HG02840 (cell line): ENCODE data around the gene RNF130.

Source experiments
- ATAC-seq: cut with Tn5 transposase; IDR thresholded peaks from one replicate; pipeline ENCODE4 v1.9.1; 2021; ENCODE audit warnings: mild to moderate bottlenecking, moderate library complexity, moderate number of reproducible peaks; ENCODE audit not compliant: unreplicated experiment, low FRiP score

RNF130 gene

GRCh38 chr5:180088561-180088960 lies 17.0 kb upstream of the RNF130 start:
- ATAC-seq = no peak

DNA sequence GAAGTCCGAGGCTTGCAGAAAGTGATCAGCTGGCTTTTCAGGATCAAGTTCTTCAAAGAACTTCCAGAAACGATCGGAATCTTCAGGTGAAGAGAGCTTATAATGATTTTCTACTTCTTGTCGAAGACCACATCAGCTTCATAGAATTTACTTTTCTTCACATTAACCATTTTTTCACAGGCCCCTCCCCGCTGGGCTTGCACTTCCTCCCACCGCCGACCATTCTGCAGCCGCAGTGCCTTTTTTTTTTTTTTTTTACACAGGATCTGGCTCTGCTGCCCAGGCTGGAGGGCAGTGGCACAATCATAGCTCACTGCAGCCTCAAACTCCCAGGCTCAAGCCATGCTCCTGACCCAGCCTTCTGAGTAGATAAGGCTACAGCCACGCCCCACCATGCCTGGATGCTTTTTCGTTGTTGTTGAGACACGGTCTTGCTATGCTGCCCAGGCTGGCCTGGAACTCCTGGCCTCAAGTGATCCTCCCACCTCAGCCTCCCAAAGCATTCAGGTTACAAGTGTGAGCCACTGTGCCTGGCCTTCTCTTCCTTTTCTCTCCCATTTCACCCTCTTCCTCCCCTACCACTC lies 15.3 kb upstream of the RNF130 start:
- ATAC-seq = no peak

DNA sequence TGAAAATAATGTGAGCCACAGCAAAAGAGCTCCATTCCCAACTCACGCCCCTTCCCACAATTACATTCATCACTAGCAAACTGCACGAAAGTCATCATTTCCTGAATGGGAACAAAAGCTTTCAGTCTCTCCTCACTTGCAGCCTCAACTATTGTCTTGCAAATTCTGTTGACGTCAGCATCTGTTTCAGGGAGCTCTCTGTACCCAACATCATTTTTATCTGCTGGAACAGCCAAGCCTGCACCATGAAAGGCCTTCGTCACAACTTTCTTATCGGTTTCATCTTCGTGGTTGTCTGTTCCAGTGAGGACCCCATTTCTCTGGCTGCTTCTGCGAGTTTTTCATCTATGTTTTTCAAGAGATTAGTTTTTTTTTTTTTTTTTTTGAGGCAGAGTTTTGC lies 14.3 kb upstream of the RNF130 start:
- ATAC-seq = no peak

- ATAC-seq = no peak
Measured at GRCh38 chr5:180084638-180085561, 13.3 kb upstream of the RNF130 start.

DNA sequence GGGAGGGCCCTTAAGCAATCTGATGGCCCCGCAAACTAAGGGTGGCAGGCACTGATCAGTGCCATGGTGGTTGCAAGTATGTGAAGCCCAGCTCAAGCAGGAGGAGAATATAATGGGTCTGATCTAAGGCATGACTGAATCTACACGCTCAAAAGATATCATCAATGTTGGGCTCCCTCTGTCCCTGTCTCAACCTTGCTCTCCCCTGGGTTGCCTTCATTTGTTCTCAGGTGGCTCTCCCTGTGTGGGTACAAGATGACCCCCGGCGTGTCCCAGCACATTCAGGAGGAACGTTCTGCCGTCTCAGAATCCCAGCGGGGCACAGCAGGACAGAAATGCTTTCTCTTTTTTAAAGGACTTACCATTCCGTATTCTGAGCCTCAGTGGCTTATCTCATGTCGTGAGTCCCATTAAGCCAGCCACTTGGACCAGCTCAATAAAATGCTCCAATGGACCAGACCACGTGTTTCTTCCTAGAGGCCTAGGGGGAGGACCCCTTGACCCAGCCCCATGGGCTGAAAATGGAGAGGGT lies 12.0 kb upstream of the RNF130 start:
- no peak for ATAC-seq

- no peak for ATAC-seq
Measured at GRCh38 chr5:180082633-180083420, 11.3 kb upstream of the RNF130 start.

DNA sequence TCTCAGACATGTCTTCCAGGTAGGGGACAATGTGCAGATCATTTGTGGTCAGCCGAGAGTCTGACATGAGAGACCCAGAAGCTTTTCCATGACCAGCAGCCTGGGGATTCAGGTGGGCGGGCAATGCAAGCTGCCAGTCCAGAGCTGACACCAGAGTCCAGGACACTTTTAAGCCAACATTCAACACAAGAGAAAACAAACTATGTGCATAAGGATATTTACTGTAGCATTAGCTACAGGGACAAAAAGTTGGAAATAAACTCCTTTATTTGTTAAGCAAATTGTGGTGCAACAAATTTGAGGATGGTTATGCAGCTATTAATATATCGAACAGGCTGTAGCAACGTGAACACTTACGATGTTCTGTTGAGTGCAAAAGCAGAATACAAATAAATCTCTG lies 9.9 kb upstream of the RNF130 start:
- no peak for ATAC-seq

DNA sequence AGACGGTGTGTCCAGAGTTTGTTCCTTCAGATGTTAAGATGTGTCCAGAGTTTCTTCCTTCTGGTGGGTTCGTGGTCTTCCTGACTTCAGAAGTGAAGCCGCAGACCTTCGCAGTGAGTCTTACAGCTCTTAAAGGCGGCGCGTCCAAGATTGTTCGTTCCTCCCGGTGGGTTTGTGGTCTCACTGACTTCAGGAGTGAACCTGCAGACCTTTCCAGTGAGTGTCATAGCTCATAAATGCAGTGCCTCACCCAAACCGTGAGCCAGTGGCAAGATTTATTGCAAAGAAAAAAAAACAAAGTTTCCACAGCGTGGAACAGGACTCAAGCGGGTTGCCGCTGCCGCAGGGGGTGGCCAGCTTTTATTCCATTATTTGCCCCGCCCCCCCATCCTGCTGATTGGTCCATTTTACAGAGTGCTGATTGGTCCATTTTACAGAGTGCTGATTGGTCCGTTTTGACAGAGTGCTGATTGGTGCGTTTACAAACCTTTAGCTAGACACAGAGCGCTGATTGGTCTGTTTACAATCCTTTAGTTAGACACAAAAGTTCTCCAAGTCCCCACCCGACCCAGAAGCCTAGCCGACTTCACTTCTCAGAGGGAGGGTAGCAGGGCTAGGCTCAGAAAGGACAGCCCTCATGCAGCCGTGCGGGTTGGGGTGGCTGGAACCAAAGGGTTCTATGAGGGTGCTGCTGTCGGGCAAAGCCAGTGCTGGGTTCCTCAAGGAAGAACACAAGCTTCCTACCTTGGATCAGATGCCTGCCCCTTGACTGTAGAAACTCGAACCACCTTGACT lies 9.1 kb upstream of the RNF130 start:
- no peak for ATAC-seq

- no peak for ATAC-seq
Measured at GRCh38 chr5:180079702-180080466, 8.3 kb upstream of the RNF130 start.

- no peak for ATAC-seq
Measured at GRCh38 chr5:180078348-180078747, 6.8 kb upstream of the RNF130 start.

- no peak for ATAC-seq
Measured at GRCh38 chr5:180077594-180078284, 6.2 kb upstream of the RNF130 start.

- no peak for ATAC-seq
Measured at GRCh38 chr5:180075703-180076102, 4.1 kb upstream of the RNF130 start.

GRCh38 chr5:180074462-180074861 lies 2.9 kb upstream of the RNF130 start:
- no peak for ATAC-seq

GRCh38 chr5:180072556-180072955 lies 997 bp upstream of the RNF130 start:
- no peak for ATAC-seq

DNA sequence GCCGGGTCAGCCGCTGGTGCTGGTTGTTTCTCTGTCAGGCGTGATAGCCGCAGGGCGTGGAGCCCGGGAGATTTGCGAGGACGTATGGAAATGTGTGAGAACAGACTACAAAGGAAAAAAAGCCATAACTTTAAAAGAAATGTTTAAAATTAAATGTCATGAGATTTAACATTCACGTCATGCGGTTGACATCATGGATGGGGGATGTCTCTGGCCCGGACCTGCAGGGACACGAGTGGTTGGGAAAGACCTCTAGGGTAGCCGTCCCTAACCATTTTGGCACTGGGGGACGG lies 643 bp upstream of the RNF130 start:
- no peak for ATAC-seq

- ATAC-seq = no peak
Measured at GRCh38 chr5:180070756-180071530, 616 bp downstream of the RNF130 start.

DNA sequence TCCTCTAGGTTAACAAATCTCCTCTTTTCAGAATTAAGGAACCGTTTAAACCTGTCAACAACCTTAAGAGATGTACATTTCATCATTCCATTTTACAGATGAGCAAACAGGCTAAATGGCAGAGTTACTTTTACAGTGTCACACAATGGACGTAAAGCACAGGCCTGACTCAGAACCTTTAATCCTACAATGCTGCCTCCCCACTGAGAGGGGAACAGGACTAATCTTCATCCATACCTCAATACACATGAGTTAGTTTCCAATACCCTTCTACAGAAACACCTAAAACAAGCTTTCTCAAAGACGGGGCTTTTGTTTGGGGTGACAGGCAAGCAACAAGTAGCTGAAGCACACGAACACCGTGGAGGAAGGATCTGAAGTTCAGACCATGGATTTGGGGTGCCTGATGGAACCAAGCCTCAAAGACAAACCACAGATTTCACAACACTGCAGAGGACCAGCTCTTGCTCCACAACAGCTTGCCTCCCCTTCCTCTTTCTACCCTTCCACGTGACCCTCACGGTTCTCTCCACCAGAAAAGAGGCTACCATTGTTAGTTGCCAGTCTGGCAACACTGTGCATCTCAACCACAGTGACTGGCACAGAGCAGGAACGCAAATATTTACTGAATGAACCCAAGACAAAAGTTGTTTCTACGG lies 1.8 kb downstream of the RNF130 start:
- no peak for ATAC-seq
